ENCODE measurements around the gene UHRF1. TPM values are rescaled to one million over a fixed set of nuclear protein-coding genes. Genes with fewer than 3 reads are reported as not detected.
A peak's percentile ranks its signal among the peaks of the same experiment; 100 is the strongest.
"Not testable (repeated sequence)": the region's sequence is repeated elsewhere in the genome, so short reads cannot be mapped to it uniquely, and the experiment has no call there.

Gene UHRF1
- 13.5 TPM for total RNA-seq

DNA sequence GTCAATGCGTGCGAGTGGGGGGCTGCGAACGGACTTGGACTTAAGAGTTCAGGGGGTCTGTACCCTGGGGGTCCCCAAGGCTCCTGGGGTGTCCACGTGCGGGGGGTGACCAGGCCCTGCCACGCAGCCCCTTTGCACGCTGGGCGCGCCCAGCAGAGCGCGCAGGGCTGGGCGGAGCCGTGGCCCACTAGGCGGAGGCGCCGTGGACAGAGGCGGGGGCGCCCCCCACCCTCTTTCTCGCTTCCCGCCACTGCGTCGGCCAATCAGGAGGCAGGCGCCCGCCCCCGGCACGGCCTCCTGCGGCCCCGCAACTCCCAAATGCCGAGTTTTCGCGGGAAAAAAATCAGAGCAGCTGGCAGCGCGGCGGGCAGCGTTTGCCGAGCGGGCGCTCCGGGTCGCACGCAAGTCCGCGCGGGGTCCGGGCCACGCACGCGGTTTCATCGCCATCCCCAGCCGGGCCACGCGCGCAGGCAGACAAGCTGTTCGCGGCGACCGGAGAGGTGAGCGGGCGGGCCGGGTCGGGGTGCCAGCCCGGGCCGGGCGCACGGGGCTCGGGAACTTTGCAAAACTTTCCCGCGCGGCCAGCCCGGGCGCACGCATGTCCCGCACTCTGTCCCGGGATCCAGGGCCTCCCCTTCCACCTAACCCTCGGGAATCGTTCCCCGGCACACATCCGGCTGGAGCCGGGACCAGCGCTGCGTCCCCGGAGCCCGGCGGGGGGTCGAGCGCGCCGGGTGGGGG is at the start of gene UHRF1:
Gene UHRF1 (plus strand): TSS at position 346 of the 741 bp plus-strand sequence. CDS start 1,385 bp downstream, outside the sequence.
- ATAC-seq, result no peak

DNA sequence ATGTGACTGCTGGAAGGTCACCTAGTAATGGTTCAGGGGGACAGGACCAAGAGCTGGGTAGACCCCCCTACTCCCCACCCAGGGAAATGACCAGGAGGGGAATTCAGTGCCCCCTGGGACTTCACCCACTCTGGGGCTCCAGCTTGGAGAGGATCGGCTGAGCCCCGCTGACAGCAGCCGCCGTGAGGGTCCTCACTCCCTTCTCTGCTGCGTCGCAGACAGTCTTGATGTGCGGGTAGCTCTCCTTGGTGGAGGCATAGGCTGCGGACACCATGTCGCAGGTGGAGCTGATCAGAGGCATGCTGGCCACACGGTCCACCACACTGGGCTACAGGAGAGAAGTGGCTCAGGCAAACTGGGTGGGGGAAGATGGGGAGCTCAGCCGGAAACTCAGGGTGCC is 49.6 kb upstream of the UHRF1 start:
- ATAC-seq, result peak; percentile 2

DNA sequence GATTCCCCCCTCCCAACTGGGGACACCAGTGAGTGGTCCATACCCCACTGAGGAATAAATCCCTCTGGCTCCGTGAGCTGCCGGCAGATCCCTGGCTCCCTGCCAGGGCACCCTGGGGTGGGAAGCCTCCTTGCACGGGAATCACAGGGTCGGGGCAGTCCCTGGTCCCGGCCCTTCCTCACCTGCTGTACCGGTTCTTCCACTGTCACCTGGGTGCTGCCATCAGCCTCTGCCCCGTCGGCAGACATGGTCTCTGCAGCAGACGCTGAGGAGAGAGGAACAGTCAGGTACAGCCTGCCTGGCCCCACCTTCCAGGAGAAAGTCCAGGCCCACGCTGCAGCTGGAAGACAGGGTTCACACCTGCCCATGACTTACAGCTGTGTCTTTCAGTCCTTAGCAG is 48.2 kb upstream of the UHRF1 start:
- ATAC-seq, result peak; percentile 92

DNA sequence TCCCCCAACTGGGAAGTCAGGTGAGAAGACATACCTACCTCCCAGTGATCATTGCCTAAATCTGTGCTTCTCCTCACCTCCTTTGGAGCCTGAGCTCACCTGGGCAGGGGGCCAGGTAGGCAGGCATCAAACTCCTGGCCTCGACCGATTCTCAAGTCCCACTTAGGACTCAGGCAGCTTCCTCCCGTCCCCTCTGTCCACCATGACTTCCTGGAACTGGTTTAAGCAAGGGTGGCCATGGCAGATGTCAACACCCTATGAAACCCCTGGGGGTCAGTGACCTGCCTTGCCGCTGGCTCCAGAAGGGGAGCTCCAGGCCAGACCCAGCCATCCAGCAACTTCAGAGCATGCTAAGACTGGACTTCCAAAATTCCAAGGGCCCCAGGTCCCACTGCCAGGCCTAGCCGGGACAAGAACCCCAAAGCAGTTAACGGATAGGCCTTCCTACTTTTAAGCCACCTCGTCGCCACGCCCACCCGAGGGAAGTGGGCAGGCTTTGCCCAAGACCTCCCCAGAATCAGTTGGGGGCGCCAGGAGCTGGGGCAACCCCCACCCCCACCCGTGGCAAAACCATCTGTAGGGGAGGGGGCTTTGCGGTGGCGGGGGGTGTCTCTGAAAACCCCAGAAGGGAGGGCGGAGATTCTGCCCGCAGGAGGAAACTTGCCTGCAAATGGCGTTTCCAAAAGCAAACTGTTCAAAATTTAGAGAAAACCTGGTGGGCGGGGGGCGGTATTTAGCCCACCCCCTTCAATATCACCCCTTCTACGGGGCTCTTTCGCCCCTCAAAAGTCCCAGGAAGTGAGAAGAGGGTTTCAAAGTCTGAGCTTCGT is 42.5 kb upstream of the UHRF1 start:
- ATAC-seq, result peak; percentile 11

DNA sequence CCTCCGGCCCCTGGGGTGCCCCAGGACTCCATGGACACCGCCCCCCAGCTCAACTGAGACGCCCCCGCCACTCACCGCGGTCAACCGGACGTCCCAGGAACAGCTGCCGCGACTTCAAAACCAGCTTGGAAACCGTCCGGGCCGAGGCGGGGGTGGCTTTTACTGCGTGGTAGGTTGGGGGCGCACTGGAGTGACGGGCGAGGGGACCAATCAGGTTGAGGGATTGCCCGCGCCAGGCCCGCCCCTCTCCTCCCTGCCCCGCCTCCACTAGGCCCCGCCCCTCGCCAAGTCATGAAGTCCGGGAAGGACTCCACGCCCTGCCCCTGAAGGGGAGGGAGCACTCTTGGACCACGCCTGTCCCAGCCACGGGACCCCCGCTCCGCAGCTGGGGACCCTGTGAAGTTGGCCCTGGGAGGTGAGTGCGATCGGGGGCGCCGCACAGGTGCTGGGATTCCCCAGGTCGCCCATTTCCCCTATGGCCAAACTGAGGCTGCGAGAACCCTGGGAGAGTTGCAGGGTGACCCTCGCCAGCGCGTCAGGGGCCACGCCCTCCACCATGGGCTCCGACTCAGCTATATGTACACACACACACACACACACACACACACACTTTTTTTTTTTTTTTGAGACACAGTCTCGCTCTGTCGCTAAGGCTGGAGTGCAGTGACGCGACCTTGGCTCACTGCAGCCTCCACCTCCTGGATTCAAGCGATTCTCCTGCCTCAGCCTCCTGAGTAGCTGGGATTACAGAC is 41.6 kb upstream of the UHRF1 start, which contains the start of gene PLIN3:
Gene PLIN3 (minus strand): TSS at position 134 of the 752 bp plus-strand sequence. CDS start 6,273 bp downstream, outside the sequence.
- peak; percentile 95 for ATAC-seq

DNA sequence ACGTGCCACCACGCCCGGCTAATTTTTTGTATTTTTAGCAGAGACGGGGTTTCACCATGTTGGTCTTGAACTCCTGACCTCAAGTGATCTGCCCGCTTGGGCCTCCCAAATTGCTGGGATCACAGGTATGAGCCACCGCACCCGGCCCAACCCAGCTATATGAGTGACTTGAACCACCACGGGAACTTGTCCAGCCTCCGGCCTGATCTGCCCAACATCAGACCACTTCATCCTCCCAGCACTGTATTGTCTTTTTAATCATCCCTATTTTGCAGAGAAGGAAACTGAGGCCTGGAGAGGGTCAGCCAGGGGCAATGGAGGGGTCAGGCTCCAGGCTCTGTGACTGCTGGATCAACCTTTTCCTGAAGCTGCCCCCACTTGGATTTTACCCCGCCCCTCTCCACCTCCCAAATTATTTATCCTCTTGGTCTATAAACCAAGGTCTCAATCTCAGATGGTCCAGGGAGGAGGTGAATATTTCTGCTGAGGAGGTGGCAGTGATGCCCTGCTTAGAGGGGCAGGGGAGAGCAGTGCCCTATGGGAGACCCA is 40.9 kb upstream of the UHRF1 start:
- ATAC-seq, result no peak

DNA sequence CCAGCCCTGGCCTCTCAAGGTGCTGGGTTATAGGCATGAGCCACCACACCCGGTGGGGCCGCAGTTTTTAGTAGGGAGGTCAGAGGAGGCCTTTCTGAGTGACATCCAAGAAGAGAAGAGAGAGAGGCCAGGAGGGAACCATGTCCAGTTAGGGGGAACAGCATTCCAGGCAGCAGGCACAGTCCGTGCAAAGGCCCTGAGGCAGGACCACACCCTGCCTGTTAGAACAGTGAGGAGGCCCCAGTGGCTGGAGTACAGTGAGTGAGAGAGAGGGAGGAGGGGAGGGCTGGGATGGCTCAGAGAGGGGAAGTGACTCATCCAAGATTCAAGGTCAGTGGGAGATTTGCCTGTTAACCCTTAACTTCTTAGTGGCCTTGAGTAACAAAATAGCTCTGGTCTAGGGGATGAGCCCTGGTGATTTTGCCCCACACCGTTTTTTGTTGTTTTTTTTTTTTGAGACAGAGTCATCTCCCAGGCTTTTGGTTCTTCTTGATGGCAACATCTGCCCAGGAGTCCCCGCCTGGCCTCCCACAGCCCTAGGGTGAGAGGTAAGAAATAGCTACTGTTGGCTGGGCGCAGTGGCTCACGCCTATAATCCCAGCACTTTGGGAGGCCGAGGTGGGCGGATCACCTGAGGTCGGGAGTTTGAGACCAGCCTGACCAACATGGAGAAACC is 39.1 kb upstream of the UHRF1 start:
- ATAC-seq, result peak; percentile 67

DNA sequence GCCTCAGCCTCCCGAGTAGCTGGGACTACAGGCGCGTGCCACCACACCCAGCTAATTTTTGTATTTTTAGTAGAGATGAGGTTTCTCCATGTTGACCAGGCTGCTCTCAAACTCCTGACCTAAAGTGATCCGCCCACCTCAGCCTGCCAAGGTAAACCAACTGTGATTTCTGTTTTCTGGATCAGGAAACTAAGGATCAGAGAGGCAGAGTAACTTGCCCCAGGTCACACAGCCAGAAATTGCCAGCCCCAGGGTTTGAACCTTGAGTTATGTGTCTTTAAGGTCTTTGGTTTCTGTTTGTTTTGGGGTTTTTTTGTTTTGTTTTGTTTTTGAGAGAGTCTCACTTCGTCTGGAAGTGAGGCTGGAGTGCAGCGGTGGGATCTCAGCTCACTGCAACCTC is 37.6 kb upstream of the UHRF1 start:
- ATAC-seq, result no peak

DNA sequence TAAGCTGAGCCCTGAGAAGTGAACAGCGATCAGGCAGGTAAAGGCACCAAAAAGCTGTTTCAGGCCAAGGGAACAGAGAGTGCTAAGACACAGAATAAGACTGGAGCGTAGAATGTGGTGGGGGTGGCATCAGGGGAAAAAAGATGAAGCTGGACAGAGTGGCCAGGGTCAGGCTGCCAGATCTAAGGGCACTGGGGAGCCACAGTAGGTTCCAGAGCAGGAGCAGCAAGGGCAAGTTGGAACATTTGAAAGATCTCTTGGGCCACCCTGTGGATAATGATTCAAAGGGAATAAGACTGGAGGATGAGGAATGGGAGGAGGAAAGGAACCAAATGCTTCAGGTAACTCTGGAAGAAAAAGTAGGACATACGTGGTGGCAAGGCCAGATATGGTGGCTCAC is 35.4 kb upstream of the UHRF1 start:
- no peak for ATAC-seq

DNA sequence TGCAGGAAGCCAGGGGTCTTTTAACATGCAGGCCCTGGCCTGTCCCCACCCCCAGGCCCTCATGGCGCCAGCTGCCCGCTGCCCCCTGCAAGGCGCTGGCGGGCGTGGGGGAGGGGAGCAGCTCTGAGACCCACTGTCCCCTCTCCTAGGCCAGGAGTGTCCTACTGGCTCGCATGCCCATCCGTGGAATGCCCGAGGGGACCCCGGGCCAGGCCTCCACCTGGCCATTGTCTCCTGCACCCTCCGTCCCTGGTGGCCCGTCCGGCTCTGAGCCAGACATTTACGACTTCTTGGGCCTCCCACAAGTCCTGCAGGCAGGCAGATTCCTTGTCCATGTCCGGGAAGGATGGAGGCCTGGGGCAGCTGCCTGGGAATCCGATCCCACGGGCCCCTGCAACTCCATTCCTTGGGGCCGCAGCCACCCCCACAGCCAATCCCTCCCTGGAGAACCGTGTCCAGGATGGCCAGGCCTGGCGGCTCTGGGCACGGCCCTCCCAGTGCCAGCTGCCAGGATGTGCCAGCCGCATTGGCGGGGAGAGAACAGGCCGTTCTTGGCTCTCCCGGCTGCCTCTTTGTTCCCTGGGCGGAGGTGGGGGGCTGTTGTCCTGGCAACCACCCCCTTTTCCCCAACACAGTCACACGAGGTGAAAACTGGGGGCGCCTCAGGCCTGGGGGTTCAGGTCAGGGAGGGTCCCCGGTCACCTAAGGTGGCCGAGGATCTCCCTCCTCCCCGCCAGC is 31.4 kb upstream of the UHRF1 start:
- peak; percentile 46 for ATAC-seq

DNA sequence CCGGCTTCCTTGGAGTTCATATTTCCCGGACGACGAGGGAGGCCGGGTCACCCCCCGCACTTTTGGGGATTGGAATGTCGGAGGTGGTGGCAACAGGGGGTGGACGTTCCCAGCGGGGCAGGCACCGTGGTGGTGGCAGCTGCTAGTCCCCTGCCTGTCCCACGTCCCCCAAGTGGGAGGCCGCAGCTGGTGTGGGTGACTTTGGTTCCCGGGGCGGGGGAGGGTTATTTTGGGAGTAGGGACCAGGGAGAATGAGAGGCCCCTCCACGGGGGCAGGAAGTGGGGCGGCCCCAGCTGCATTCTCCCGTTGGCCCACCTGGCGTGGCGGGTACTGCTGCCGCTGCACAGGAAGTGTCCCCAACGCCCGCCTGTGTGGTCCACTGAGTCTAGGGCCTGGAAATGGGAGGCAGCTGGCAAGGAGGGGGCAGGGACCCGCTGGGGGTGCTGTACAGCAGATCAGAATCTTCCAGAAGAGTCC is 30.8 kb upstream of the UHRF1 start:
- peak; percentile 15 for ATAC-seq

DNA sequence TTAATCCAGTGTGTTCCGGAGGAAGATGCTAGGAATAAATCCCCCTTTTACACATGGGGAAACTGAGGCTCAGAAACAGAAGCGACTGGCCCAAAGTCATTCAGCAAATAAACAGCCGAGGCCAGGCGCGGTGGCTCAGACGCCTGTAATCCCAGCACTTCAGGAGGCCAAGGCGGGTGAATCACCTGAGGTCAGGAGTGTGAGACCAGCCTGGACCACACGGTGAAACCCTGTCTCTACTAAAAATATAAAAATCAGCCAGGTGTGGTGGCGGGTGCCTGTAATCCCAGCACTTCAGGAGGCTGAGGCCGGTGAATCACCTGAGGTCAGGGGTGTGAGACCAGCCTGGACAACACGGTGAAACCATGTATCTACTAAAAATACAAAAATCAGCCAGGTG is 30.3 kb upstream of the UHRF1 start:
- no peak for ATAC-seq

DNA sequence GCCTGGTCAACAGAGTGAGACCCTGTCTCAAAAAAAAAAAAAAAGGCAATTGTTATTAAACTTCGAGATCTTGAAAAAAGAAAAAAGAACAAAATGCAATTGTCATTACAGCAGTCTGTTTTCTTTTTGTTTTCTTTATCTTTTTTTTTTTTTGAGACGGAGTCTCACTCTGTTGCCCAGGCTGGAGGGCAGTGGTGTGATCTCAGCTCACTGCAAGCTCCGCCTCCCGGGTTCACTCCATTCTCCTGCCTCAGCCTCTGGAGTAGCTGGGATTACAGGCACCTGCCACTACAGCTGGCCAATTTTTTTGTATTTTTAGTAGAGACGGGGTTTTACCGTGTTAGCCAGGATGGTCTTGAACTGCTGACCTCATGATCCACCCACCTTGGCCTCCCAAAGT is 26.4 kb upstream of the UHRF1 start:
- ATAC-seq, result not testable (repeated sequence)

DNA sequence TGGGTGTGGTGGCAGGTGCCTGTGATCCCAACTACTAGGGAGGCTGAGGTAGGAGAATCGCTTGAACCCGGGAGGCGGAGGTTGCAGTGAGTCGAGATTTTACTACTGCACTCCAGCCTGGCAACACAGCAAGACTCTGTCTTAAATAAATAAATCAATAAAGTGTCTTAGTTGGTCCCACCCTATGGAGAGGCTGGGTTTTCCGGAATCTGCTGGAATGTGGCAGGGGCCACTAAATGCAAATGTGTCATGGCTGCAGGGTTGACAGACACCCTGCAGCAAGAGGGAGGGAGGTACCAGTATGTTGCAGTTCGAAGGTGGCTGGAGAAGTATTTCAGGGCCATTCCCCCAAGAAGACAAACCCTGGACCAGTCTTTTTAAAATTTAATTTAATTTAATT is 24.3 kb upstream of the UHRF1 start:
- not testable (repeated sequence) for ATAC-seq

DNA sequence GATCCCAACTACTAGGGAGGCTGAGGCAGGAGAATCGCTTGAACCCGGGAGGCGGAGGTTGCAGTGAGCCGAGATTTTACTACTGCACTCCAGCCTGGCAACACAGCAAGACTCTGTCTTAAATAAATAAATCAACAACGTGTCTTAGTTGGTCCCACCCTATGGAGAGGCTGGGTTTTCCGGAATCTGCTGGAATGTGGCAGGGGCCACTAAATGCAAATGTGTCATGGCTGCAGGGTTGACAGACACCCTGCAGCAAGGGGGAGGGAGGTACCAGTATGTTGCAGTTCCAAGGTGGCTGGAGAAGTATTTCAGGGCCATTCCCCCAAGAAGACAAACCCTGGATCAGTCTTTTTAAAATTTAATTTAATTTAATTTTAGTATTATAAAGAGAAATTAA is 21.5 kb upstream of the UHRF1 start:
- not testable (repeated sequence) for ATAC-seq

DNA sequence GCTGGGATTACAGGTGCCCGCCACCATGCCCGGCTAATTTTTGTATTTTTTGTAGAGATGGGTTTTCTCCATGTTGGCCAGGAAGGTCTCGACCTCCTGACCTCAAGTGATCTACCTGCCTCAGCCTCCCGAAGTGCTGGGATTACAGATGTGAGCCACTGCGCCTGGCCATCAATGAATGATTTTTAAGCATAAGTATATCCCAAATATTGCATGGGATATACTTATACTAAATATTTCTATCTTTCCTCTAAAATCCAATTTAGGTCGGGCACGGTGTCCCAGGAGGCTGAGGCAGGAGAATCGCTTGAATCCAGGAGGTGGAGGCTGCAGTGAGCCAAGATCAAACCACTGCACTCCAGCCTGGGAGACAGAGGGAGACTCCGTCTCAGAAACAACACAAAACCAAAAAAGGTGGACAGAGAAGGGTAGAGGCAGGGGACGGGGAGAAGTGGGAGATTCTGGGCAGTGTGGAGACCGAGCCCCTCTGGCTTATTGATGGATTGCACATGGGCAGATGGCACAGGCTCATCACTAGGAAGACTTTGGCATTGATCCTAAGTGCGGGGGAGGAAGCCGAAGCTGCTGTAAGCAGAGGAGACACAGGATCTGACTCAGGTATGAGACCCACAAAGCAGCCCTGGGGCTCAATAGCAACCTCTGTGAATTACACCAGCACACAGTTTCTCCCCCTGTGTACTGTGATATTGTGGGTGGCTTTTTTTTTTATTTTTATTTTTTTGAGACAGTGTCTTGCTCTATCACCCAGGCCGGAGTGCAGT is 20.1 kb upstream of the UHRF1 start:
- peak; percentile 36 for ATAC-seq

DNA sequence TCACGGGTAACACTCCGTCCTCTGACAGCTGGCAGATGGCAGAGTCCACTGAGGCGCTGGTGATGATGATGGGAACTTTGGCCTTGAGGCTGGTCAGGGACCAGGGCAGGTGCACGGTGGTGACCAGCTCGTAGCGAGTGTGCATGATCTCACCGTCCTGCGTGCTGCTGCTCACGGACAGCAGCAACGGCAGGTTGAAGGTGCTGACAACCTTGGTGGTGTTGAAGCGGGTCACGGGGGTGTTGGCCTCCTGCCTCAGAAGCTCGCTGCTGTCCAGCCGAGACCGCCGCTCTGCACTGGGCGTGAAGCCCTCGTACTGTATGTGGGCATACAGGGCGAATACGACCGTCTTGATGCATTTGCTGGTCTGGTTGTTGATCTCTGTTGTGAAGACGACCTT is 18.2 kb upstream of the UHRF1 start:
- no peak for ATAC-seq

DNA sequence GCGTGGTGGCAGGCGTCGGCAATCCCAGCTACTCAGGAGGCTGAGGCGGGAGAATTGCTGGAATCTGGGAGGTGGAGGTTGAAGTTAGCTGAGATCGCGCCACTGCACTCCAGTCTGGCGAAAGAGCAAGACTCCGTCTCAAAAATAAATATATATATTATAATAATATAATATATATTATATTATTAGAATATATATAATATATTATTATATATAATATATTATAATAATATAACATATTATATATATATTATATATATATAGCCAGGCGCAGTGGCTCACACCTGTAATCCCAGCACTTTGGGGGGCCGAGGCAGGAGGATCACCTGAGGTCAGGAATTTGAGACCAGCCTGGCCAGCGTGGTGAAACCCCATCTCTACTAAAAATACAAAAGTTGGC is 16.3 kb upstream of the UHRF1 start:
- ATAC-seq, result not testable (repeated sequence)

DNA sequence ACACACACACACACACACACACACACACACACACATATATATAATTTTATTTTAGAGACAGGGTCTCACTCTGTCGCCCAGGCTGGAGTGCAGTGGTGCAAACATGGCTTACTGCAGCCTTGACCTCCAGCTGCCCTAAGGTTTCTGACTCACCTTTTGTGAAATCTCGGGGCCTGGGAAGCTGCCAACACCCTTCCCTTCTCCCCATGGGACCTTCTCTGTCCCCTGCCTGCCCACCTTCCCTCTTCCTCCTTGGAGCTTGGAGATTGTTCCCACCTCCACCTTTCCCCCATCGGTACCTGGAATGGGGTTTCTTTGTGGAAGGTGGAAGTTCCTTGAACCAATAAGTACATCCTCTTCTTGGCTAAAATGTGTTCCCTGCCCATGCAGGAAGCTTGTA is 12.9 kb upstream of the UHRF1 start:
- ATAC-seq, result peak; percentile 68

DNA sequence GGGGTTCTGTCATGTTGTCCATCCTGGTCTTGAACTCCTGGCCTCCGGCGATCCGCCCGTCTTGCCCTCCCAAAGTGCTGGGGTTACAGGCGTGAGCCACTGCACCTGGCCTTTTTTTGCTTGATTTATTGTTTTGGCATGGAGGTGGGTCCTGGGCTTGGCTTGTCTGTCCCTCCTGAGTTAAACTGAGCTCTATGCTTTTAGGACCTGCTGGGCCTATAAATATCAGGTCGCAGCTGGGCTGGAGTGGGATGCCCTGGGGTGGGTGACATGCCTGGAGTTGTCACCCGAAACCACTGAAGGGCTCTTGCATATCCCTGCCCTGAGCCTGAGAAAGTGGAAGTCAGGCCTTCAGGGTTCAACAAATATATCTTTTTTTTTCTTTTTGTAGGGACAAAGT is 12.2 kb upstream of the UHRF1 start:
- no peak for ATAC-seq

All from esophagus mucosa (tissue), 1 donor.